SK-N-MC (cell line): ENCODE results near the gene CAMK2G.

ENCODE experiments used
- EZH2 ChIP-seq: fragments of 200-600 bp; sonication (generic); IDR thresholded peaks from one replicate; pipeline ENCODE4 v1.6.1; 2017; ENCODE audit warnings: antibody characterized with exemption
- POLR2AphosphoS5 ChIP-seq: IDR thresholded peaks from 2 replicates; pipeline ENCODE4 v1.6.1; 2012; ENCODE audit warnings: mild to moderate bottlenecking, low read depth, low read length, borderline replicate concordance

- TF ChIP-seq EZH2 (no peak), POLR2AphosphoS5 (no peak)
These were observed 73.6 kb downstream of the CAMK2G start for GRCh38 chr10:73800560-73801252.
